ENCODE results near the gene C3orf33. TPM values are rescaled to one million over a fixed set of nuclear protein-coding genes. Genes with fewer than 3 reads are reported as not detected.

Gene C3orf33
- total RNA-seq, 1 donor from 2014 or later, result 2.5 TPM

- no peak for DNase-seq (ENCODE audit: extremely low read depth, low read depth, low spot score)
Observed at GRCh38 chr3:155743606-155744005, 62.5 kb downstream of the C3orf33 start.

- DNase-seq (ENCODE audit: extremely low read depth, low read depth, low spot score), result no peak
Observed at GRCh38 chr3:155742349-155742965, 63.6 kb downstream of the C3orf33 start.

- no peak for DNase-seq (ENCODE audit: extremely low read depth, low read depth, low spot score)
Observed at GRCh38 chr3:155741603-155742002, 64.5 kb downstream of the C3orf33 start.

- no peak for DNase-seq (ENCODE audit: extremely low read depth, low read depth, low spot score)
Observed at GRCh38 chr3:155741101-155741500, 65.0 kb downstream of the C3orf33 start.

- DNase-seq (ENCODE audit: extremely low read depth, low read depth, low spot score), result no peak
Observed at GRCh38 chr3:155739154-155739553, 66.9 kb downstream of the C3orf33 start.

- DNase-seq (ENCODE audit: extremely low read depth, low read depth, low spot score), result no peak
Observed at GRCh38 chr3:155738580-155739076, 67.5 kb downstream of the C3orf33 start.

GRCh38 chr3:155737844-155738460, 68.1 kb downstream of the C3orf33 start:
- DNase-seq (ENCODE audit: extremely low read depth, low read depth, low spot score), result no peak

GRCh38 chr3:155736381-155736780, 69.7 kb downstream of the C3orf33 start:
- DNase-seq (ENCODE audit: extremely low read depth, low read depth, low spot score), result no peak

- DNase-seq (ENCODE audit: extremely low read depth, low read depth, low spot score), result no peak
Observed at GRCh38 chr3:155730843-155731242, 75.2 kb downstream of the C3orf33 start.

GRCh38 chr3:155727836-155728235, 78.2 kb downstream of the C3orf33 start:
- DNase-seq (ENCODE audit: extremely low read depth, low read depth, low spot score), result no peak

- no peak for DNase-seq (ENCODE audit: extremely low read depth, low read depth, low spot score)
Observed at GRCh38 chr3:155714295-155714718, 91.8 kb downstream of the C3orf33 start.

Other genes starting within 250 kb of the C3orf33 start
- gene PLCH1, start 61.2 kb downstream of the C3orf33 start, total RNA-seq, result 1.2 TPM in 1 of 2 replicates, not detected in the other
- gene SLC33A1, start 48.1 kb upstream of the C3orf33 start, total RNA-seq, result 30.6 and 34.0 TPM in 2 replicates
- gene GMPS, start 64.4 kb upstream of the C3orf33 start, total RNA-seq, result 41.2 and 47.3 TPM in 2 replicates